LHCN-M2 (cell line): ENCODE data around the gene PLEKHH2. TPM values are rescaled to one million over a fixed set of nuclear protein-coding genes. Genes with fewer than 3 reads are reported as not detected.

Experiments used
- DNase-seq: peaks from one replicate; pipeline ENCODE4 v3.0.0-alpha.2; 2012; ENCODE audit warnings: low read depth
- total RNA-seq: library from RNA; depleted of rRNA; stranded (reverse); fragments of >200 nt; gene quantifications from 2 replicates; pipeline ENCODE4 v1.2.3, GENCODE V29; 2014; rRNA removed

The PLEKHH2 gene
- total RNA-seq, 1 experiment from 2014 or later: 1.1 TPM

DNA sequence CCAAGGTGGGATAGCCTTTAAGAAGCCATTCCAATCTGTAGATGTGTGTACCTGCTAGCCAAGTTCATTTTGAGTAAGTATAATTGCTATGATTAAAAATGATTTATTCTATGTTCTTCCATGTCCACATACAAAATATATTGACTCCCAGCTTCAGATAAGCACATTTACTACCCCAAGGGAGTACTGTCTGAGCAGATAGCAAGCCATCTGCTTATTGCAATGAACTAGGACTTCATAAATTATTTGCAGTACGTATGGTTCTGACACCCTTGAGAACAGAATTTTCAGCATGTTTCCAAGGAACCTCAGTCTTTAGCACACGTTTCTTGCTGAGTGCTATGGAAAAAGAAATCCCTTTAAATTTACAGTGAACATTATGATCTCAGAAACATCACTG is 173.4 kb downstream of the PLEKHH2 start:
- no peak for DNase-seq

- DNase-seq: no peak
Observed at GRCh38 chr2:43810888-43811287, 173.8 kb downstream of the PLEKHH2 start.

DNA sequence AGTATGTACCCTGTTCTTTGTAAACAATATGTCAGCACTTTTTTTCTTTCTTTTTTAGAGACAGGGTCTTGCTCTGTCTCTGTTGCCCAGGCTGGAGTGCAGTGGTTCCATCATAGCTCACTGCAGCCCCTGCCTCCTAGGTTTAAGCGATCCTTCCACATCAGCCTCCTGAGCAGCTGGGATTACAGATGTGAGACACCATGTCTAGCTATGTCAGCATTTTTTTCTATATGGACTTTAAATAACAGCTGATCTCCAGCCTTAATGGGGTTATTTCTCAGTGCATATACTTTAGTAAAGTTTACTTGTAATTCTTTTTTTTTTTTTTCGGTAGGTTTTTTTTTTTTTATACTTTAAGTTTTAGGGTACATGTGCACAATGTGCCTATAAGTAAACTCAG is 174.9 kb downstream of the PLEKHH2 start:
- DNase-seq: no peak

DNA sequence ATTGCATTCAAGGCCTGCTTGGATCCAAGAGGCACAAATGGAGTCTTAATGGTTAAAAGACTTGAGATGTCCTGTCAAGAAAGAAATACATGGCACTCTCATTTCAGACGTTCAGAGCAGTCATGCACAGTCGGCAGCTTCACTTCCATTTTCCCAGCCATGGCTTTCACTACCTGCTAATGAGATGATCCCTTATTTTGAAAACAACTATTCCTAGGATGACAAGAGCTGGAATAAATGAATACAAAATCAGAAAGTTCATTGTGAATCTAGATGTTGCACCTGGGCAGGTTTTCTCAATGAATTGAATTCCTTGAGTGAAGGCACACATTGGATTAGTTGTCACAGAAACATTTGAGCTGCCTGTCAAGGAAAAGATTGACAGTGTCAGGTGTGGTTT is 175.9 kb downstream of the PLEKHH2 start:
- no peak for DNase-seq

- DNase-seq: no peak
Observed at GRCh38 chr2:43814711-43815110, 177.7 kb downstream of the PLEKHH2 start.

Other genes with a start within 250 kb of the PLEKHH2 start
- gene THADA, start 41.2 kb upstream of the PLEKHH2 start, total RNA-seq: 16.4 and 20.2 TPM in 2 replicates
- 0.29 TPM in 1 of 2 replicates, not detected in the other for gene C1GALT1C1L, start 39.2 kb downstream of the PLEKHH2 start, total RNA-seq
- 20.9 and 21.8 TPM in 2 replicates for gene DYNC2LI1, start 136.8 kb downstream of the PLEKHH2 start, total RNA-seq
- not detected in 2 replicates for gene ABCG5, start 201.6 kb downstream of the PLEKHH2 start, total RNA-seq
- gene ABCG8, start 201.7 kb downstream of the PLEKHH2 start, total RNA-seq: not detected in 2 replicates